GM21390 (cell line): ENCODE measurements around the gene KREMEN1.
"Not testable (repeated sequence)": the region's sequence is repeated elsewhere in the genome, so short reads cannot be mapped to it uniquely, and the experiment has no call there.

Experiments
- ATAC-seq: cut with Tn5 transposase; IDR thresholded peaks from one replicate; pipeline ENCODE4 v1.9.1; 2021; ENCODE audit not compliant: unreplicated experiment

KREMEN1 gene

GRCh38 chr22:29098296-29098695 lies 25.5 kb downstream of the KREMEN1 start:
- ATAC-seq = no peak

GRCh38 chr22:29102300-29102699 lies 29.5 kb downstream of the KREMEN1 start:
- no peak for ATAC-seq

- ATAC-seq = no peak
Measured at GRCh38 chr22:29103121-29103520, 30.3 kb downstream of the KREMEN1 start.

DNA sequence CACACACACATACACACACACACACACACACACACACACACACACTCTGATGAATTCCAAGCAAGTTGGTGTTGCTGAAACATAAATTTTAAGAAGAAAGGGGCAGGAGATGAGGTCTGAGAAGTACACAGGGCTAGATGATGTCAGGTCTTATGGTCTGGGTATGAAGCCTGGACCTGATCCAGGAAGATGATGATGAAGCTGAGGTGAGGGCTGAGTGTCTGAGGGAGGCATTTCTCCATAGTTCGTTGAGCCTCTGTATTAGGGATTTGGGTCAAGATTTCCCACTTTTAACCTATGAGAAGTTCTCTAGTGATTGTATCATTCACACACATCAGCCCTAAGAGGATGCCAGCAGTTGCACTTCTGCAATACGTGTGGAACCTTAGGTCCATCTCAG lies 32.6 kb downstream of the KREMEN1 start:
- no peak for ATAC-seq

GRCh38 chr22:29106839-29107238 lies 34.0 kb downstream of the KREMEN1 start:
- ATAC-seq = no peak

GRCh38 chr22:29108137-29108536 lies 35.3 kb downstream of the KREMEN1 start:
- no peak for ATAC-seq

- ATAC-seq = no peak
Measured at GRCh38 chr22:29109822-29110221, 37.0 kb downstream of the KREMEN1 start.

GRCh38 chr22:29110946-29111345 lies 38.1 kb downstream of the KREMEN1 start:
- ATAC-seq = no peak

DNA sequence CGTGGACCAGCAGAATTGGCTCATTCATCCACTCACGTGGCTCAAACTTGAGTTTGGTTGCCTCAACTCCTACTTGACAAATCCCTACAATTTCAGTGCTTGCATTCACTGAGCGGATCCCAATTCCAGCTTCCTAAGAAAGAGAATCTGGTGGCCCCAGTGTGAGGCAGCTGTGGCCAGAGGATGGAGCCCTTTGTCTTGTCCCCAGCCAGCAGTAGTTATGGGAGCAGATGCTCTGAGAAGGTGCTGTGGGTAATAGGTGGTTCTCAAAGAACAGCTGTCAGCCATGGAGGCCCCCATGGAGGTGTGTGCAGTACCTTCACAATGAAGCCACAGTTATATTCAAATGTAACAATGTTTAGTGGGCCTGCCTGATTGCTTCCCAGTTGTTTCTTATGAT lies 39.3 kb downstream of the KREMEN1 start:
- ATAC-seq = no peak

- ATAC-seq = no peak
Measured at GRCh38 chr22:29112681-29113080, 39.8 kb downstream of the KREMEN1 start.

DNA sequence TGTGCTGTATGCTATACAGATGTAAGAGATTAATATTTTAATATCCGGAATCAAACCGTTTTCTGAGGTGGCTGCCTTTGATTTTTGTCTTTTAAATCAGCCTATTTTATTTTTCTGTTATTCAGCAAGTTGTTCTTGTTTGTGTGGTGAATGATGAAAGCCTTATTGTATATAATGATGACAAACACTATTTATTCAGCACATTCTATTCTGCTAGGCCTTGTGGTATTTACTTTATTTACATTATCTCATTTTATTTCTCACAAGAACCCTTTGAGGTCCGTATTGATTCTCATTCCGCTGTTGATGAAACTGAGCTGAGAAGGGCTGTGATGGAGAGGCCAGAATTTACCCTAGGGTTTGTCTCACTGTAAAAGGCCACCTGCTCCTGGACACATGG lies 40.5 kb downstream of the KREMEN1 start:
- ATAC-seq = no peak

- ATAC-seq = no peak
Measured at GRCh38 chr22:29114392-29114791, 41.6 kb downstream of the KREMEN1 start.

DNA sequence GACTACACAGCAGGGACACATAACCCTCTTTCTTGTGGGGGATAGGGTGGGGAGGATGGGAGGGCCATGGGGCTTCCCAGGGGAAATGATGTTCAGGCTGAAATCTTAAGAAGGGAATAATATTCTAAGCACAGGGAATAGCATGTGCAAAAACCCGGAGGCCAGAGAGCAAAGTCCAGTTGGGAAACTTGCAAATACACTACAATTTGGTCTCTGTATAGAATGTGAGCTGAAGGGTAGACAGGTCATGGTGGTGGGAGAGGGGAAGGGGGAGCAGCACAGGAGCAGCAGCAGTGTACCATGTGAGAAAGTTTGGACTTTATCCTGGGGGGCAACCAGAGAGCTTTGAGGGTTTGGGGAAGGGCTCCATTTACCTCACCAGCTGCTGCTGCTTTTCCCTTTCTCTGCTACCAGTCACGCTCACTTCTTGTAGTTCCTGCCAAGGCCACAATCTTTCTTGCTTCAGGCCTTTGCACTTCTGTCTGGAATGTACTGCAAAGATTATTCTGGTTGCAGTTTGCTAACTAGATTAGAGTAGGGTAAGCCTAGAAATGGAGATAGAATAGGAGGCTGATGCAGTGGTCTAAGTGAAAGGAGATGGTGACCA lies 43.0 kb downstream of the KREMEN1 start:
- ATAC-seq = no peak

GRCh38 chr22:29116397-29117123 lies 43.7 kb downstream of the KREMEN1 start:
- ATAC-seq = no peak

DNA sequence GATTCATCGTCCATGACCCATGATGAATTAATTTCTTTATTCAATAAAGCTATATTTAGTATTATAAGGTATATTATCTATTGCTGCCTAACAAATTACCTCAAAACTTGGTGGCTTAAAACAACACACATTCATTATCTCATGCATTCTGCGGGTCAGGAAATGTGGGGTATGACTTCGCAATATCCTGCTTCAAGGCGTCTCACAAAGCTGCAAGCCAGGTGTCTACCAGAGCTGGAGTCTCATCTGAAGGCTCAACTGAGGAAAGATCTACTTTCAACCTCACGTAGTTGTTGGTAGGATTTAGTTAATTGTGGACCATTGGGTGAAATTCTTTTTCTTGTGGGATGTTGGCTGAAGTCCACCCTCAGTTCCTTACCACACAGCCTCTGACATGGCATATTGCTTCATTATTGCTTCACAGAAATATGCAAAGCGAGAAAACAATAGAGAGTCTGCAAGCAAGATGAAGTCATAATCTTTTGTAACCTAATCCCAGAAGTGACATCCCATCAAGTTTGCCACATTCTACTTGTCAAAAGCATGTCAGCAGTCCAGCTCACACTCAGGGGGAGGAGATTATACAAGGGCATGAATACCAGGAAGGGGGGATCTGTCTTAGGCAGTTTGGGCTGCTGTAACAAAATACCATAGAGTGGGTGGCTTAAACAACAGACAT lies 45.1 kb downstream of the KREMEN1 start:
- no peak for ATAC-seq

DNA sequence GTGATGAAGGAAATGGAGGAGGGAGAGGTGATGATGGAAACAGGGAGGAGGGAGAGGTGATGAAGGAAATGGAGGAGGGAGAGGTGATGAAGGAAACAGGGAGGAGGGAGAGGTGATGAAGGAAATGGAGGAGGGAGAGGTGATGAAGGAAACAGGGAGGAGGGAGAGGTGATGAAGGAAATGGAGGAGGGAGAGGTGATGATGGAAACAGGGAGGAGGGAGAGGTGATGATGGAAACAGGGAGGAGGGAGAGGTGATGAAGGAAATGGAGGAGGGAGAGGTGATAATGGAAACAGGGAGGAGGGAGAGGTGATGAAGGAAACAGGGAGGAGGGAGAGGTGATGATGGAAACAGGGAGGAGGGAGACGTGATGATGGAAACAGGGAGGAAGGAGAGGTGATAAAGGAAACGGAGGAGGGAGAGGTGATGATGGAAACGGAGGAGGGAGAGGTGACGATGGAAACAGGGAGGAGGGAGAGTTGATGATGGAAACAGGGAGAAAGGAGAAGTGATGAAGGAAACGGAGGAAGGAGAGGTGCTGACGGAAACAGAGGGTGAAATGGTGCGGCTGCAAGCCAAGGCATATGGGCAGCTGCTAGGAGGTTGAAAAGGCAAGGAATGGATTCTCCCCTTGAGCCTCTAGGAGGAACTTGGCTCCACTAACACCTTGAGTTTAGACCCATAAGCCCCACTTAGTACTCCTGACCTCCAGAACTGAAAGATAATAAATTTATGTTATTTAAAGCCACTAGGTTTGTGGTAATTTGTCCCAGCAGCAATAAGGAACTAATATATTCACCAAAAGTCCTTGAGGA lies 47.5 kb downstream of the KREMEN1 start:
- not testable (repeated sequence) for ATAC-seq

DNA sequence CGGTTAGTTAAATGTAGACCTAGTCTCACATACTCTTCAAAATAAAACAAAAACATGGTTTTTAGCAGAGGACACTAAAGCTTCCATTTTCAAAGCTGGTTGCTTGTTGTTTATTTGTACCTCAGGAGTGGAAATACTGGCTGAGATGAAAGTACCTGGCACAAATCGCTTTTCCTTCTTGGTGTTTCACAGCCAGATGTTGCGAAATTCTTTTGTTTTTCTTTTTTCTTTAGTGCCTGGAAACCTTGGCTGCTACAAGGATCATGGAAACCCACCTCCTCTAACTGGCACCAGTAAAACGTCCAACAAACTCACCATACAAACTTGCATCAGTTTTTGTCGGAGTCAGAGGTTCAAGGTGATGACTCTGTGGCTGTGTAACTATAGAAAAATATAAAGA lies 48.3 kb downstream of the KREMEN1 start:
- no peak for ATAC-seq

DNA sequence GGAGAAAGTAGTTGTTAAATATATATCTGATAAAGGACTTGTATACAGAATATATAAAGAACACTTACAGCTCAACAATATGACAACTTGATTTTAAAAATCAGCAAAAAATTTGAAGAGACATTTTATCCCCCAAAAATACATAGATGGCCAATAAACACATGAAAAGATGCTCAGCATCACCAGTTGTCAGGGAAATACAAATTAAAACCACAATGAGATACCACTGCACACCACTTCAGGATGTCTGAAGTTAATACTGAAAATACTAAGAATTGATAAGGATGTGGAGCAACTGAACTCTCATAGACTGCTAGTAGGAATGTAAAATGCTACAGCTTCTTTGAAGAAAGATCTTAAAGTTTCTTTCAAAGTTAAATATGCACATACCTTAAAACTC lies 49.2 kb downstream of the KREMEN1 start:
- ATAC-seq = no peak

- no peak for ATAC-seq
Measured at GRCh38 chr22:29124777-29125442, 52.1 kb downstream of the KREMEN1 start.

DNA sequence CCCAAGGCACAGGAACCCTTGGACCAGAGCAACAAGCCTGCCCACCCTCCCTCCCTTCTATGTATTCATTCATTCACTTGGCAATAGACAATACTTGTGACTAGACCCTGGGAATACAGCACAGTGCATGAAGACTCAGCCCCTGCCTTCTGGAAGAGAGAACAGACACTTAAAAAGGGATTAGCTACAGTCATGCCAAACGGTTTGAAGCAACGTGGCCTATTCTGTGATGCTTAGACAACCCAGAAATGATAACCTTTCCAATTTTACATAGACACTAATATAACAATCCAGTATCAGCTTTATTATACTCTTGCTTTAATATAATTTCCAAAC lies 52.6 kb downstream of the KREMEN1 start:
- ATAC-seq = no peak

DNA sequence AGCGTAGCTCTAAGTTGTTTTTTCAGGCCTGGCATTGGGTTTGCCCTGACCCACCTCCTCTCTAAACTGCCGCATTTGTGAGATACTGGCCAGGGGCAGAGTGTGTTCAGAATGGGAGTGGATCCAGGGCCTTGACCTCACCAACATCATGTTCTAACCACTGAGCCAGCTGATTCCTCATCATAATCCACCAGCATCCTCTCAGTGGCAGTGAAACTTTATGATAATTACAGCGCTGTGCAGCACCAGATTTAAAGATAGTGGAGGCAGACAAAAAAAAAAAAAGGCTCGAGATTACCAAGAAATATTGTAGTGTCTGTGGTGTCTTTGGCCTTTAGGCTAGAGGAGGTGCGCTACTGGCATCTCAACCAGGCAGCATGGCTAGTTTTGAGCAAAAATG lies 53.0 kb downstream of the KREMEN1 start:
- no peak for ATAC-seq
